Ishikawa (cell line): ENCODE results near the gene ZNF565.

Experiments
- CREB1 ChIP-seq: IDR thresholded peaks from 2 replicates; pipeline ENCODE4 v1.6.1; 2012; ENCODE audit warnings: low read depth
- EP300 ChIP-seq: IDR thresholded peaks from 2 replicates; pipeline ENCODE4 v1.6.1; 2012; ENCODE audit warnings: borderline replicate concordance
- NFIC ChIP-seq: IDR thresholded peaks from 2 replicates; pipeline ENCODE4 v1.6.1; 2012
- RAD21 ChIP-seq: IDR thresholded peaks from 2 replicates; pipeline ENCODE4 v1.6.1; 2012; ENCODE audit warnings: low read depth
- TAF1 ChIP-seq: IDR thresholded peaks from 2 replicates; pipeline ENCODE4 v1.6.1; 2012; ENCODE audit warnings: low read depth, mild to moderate bottlenecking
- TCF12 ChIP-seq: IDR thresholded peaks from 2 replicates; pipeline ENCODE4 v1.6.1; 2012; ENCODE audit warnings: low read depth
- TF ChIP-seq, protein P1 (sequence below): IDR thresholded peaks from 2 replicates; pipeline ENCODE4 v1.6.1; 2012
- TF ChIP-seq, protein P2 (sequence below): IDR thresholded peaks from 2 replicates; pipeline ENCODE4 v1.6.1; 2012; ENCODE audit warnings: low read depth, mild to moderate bottlenecking

DNA sequence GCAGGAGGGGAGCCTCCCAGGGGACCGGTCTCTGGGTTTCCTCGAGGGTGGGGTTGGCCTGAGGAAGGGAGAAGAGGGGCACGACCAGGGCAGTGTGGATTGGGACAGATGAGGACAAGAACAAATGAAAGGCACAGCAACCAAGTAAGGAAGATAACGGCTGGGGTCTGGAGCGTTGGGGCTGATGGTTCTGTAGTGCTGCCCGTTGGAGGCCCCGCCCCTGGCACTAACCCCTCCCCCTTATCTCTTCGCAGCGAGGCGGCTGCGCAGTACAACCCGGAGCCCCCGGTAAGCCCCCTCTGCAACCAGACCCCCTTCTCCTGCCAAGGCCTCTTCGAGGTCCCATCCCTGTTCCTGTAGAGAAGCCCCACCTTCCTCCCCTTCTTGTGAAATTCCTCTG is 72.4 kb downstream of the ZNF565 start:
- no peak for TF ChIP-seq TAF1
- no peak for TF ChIP-seq RAD21
- no peak for TF ChIP-seq CREB1
- no peak for TF ChIP-seq TCF12
- TF ChIP-seq, protein P1, sequence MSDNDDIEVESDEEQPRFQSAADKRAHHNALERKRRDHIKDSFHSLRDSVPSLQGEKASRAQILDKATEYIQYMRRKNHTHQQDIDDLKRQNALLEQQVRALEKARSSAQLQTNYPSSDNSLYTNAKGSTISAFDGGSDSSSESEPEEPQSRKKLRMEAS: no peak
- TF ChIP-seq NFIC: no peak
- no peak for TF ChIP-seq EP300
- TF ChIP-seq, protein P2, sequence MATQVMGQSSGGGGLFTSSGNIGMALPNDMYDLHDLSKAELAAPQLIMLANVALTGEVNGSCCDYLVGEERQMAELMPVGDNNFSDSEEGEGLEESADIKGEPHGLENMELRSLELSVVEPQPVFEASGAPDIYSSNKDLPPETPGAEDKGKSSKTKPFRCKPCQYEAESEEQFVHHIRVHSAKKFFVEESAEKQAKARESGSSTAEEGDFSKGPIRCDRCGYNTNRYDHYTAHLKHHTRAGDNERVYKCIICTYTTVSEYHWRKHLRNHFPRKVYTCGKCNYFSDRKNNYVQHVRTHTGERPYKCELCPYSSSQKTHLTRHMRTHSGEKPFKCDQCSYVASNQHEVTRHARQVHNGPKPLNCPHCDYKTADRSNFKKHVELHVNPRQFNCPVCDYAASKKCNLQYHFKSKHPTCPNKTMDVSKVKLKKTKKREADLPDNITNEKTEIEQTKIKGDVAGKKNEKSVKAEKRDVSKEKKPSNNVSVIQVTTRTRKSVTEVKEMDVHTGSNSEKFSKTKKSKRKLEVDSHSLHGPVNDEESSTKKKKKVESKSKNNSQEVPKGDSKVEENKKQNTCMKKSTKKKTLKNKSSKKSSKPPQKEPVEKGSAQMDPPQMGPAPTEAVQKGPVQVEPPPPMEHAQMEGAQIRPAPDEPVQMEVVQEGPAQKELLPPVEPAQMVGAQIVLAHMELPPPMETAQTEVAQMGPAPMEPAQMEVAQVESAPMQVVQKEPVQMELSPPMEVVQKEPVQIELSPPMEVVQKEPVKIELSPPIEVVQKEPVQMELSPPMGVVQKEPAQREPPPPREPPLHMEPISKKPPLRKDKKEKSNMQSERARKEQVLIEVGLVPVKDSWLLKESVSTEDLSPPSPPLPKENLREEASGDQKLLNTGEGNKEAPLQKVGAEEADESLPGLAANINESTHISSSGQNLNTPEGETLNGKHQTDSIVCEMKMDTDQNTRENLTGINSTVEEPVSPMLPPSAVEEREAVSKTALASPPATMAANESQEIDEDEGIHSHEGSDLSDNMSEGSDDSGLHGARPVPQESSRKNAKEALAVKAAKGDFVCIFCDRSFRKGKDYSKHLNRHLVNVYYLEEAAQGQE: no peak
